ENCODE results near the gene ANKS1A.

GRCh38 chr6:35073766-35074471 lies 184.9 kb downstream of the ANKS1A start:
- TF ChIP-seq CTCF (IDR thresholded peaks at IDR 0.05) = no peak
- TF ChIP-seq TCF12 (IDR thresholded peaks at IDR 0.05) = no peak
- no peak for TF ChIP-seq MAX (IDR thresholded peaks at IDR 0.05; ENCODE audit: low read depth)
- TF ChIP-seq RAD21 (IDR thresholded peaks at IDR 0.05; ENCODE audit: low read length) = no peak
- TF ChIP-seq SMC3 (IDR thresholded peaks at IDR 0.05; ENCODE audit: low read depth, low read length) = no peak
- no peak for TF ChIP-seq JUND (IDR thresholded peaks at IDR 0.05)
- no peak for TF ChIP-seq POLR2AphosphoS5 (IDR thresholded peaks at IDR 0.05; ENCODE audit: low read depth, low read length)
- TF ChIP-seq NFIC (IDR thresholded peaks at IDR 0.05; ENCODE audit: borderline replicate concordance) = no peak
- no peak for TF ChIP-seq MXI1 (IDR thresholded peaks at IDR 0.05; ENCODE audit: low read depth, low read length)
- no peak for TF ChIP-seq REST (IDR thresholded peaks at IDR 0.05; ENCODE audit: low read depth, low read length)
